CD4-positive, alpha-beta memory T cell (primary cell): ENCODE data around the gene PRKAG1. TPM values are rescaled to one million over a fixed set of nuclear protein-coding genes. Genes with fewer than 3 reads are reported as not detected.

Experiments
- polyA plus RNA-seq, 2 donors: library from polyadenylated mRNA; unstranded; fragments of 300-500 nt; fragmentation: Illumina TruSeq; gene quantifications; one replicate each; pipeline ENCODE4 v1.2.3, GENCODE V29; 2021
- total RNA-seq, 2 experiments: library from RNA; stranded (reverse); gene quantifications; one replicate each; pipeline ENCODE4 v1.2.3, GENCODE V29; 2021

The PRKAG1 gene
- total and polyA plus RNA-seq, 4 experiments from 2014 or later, result 47.8 to 53.7 (median 49.6) TPM

Other genes starting within 250 kb of the PRKAG1 start
- not detected for gene ADCY6, start 229.7 kb downstream of the PRKAG1 start, total RNA-seq
- gene ADCY6, start 229.7 kb downstream of the PRKAG1 start, polyA plus RNA-seq, result not detected
- 10 to 100 TPM; 17.2 to 17.9 TPM for gene CACNB3, start 200.3 kb downstream of the PRKAG1 start, total RNA-seq
- 1 to 10 TPM; 1.5 to 4.0 TPM for gene CACNB3, start 200.3 kb downstream of the PRKAG1 start, polyA plus RNA-seq
- gene DDX23, start 166.6 kb downstream of the PRKAG1 start, total RNA-seq, result 100 to 1,000 TPM; 154 to 158 TPM
- 10 to 100 TPM; 14.3 to 57.2 TPM for gene DDX23, start 166.6 kb downstream of the PRKAG1 start, polyA plus RNA-seq
- 1 to 10 TPM in 1 of 2 experiments, under 1 TPM in 1; 0.89 to 1.4 TPM for gene RND1, start 152.9 kb downstream of the PRKAG1 start, total RNA-seq
- gene RND1, start 152.9 kb downstream of the PRKAG1 start, polyA plus RNA-seq, result 1 to 10 TPM in 1 of 2 donors, under 1 TPM in 1; 0.85 to 2.6 TPM
- 10 to 100 TPM; 77.7 to 81.1 TPM for gene FKBP11, start 93.3 kb downstream of the PRKAG1 start, total RNA-seq
- 100 to 1,000 TPM; 212 to 238 TPM for gene FKBP11, start 93.3 kb downstream of the PRKAG1 start, polyA plus RNA-seq
- gene ARF3, start 61.3 kb downstream of the PRKAG1 start, total RNA-seq, result 10 to 100 TPM; 69.8 to 77.5 TPM
- gene ARF3, start 61.3 kb downstream of the PRKAG1 start, polyA plus RNA-seq, result 10 to 100 TPM; 22.6 to 31.2 TPM
- 10 to 100 TPM; 12.9 to 13.0 TPM for gene WNT10B, start 47.0 kb downstream of the PRKAG1 start, total RNA-seq
- under 1 TPM; 0.56 to 0.72 TPM for gene WNT10B, start 47.0 kb downstream of the PRKAG1 start, polyA plus RNA-seq
- 1 to 10 TPM; 1.8 to 2.8 TPM for gene WNT1, start 40.5 kb downstream of the PRKAG1 start, total RNA-seq
- 1 to 10 TPM in 1 of 2 donors, under 1 TPM in 1; 0.55 to 1.1 TPM for gene WNT1, start 40.5 kb downstream of the PRKAG1 start, polyA plus RNA-seq
- gene DDN, start 19.4 kb downstream of the PRKAG1 start, total RNA-seq, result not detected
- not detected for gene DDN, start 19.4 kb downstream of the PRKAG1 start, polyA plus RNA-seq
- gene KMT2D, start 42.0 kb upstream of the PRKAG1 start, total RNA-seq, result 100 to 1,000 TPM; 133 to 159 TPM
- 10 to 100 TPM in 1 of 2 donors, under 1 TPM in 1; 0.16 to 26.7 TPM for gene KMT2D, start 42.0 kb upstream of the PRKAG1 start, polyA plus RNA-seq
- gene RHEBL1, start 51.2 kb upstream of the PRKAG1 start, total RNA-seq, result 1 to 10 TPM; 2.7 to 2.9 TPM
- gene RHEBL1, start 51.2 kb upstream of the PRKAG1 start, polyA plus RNA-seq, result 10 to 100 TPM in 1 of 2 donors, 1 to 10 TPM in 1; 9.2 to 10.5 TPM
- gene DHH, start 76.0 kb upstream of the PRKAG1 start, total RNA-seq, result under 1 TPM; 0.35 to 0.44 TPM
- not detected for gene DHH, start 76.0 kb upstream of the PRKAG1 start, polyA plus RNA-seq
- gene LMBR1L, start 92.1 kb upstream of the PRKAG1 start, total RNA-seq, result 100 to 1,000 TPM; 222 to 226 TPM
- gene LMBR1L, start 92.1 kb upstream of the PRKAG1 start, polyA plus RNA-seq, result 10 to 100 TPM; 35.9 to 46.5 TPM
- 100 to 1,000 TPM; 332 to 361 TPM for gene TUBA1B, start 112.6 kb upstream of the PRKAG1 start, total RNA-seq
- 100 to 1,000 TPM; 411 to 573 TPM for gene TUBA1B, start 112.6 kb upstream of the PRKAG1 start, polyA plus RNA-seq
- 100 to 1,000 TPM in 1 of 2 experiments, 10 to 100 TPM in 1; 97.5 to 102 TPM for gene TUBA1A, start 170.3 kb upstream of the PRKAG1 start, total RNA-seq
- 100 to 1,000 TPM; 164 to 315 TPM for gene TUBA1A, start 170.3 kb upstream of the PRKAG1 start, polyA plus RNA-seq
- gene TUBA1C, start 246.3 kb upstream of the PRKAG1 start, total RNA-seq, result 10 to 100 TPM; 50.6 to 51.2 TPM
- 10 to 100 TPM; 55.6 to 58.0 TPM for gene TUBA1C, start 246.3 kb upstream of the PRKAG1 start, polyA plus RNA-seq